Measurements from ENCODE around the gene JPH2. TPM values are rescaled to one million over a fixed set of nuclear protein-coding genes. Genes with fewer than 3 reads are reported as not detected.
A peak's percentile ranks its signal among the peaks of the same experiment; 100 is the strongest.

Gene JPH2
- total RNA-seq, 1 donor, result under 0.01 TPM

DNA sequence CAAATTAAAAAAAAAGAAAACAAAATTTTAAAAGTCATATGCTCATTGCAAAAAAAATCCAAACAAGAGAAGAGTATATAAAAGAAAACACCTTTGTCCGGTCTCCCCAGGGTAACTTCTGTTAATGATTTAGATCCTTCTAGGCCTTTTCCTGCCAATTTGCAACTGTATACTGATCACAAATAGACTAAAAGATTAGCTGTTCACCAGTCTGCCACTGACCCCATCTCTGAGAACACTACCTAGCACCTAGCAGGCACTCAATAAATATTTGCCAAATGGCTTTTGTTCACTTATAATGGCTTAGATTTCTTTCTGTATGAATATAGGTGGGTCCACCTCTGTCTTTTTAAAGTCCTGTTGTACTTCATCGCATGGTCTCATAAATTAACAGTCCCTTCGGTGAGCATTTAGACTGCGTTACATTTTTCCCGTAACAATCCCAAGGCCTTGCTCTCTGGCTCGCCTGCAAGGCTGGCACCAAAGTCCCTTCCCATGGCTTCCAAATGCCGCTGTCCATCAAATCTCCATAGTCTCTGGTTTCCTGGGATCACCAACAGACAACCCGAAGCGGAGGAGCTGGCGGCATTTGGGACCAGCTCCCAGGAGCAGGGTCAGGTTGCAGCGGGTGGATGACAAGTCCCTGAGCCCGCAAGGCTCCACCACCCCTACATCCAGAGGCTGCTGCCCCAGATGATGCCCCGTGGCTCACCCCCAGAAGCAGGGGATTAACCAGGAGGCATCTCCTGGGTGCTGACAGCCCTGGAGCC, 11.8 kb downstream of the JPH2 start:
- H3K4me3 ChIP-seq (ENCODE audit: low read depth, low read length), result no peak overlapping the region
- no peak for DNase-seq (ENCODE audit: low read depth)
- TF ChIP-seq, protein P1, sequence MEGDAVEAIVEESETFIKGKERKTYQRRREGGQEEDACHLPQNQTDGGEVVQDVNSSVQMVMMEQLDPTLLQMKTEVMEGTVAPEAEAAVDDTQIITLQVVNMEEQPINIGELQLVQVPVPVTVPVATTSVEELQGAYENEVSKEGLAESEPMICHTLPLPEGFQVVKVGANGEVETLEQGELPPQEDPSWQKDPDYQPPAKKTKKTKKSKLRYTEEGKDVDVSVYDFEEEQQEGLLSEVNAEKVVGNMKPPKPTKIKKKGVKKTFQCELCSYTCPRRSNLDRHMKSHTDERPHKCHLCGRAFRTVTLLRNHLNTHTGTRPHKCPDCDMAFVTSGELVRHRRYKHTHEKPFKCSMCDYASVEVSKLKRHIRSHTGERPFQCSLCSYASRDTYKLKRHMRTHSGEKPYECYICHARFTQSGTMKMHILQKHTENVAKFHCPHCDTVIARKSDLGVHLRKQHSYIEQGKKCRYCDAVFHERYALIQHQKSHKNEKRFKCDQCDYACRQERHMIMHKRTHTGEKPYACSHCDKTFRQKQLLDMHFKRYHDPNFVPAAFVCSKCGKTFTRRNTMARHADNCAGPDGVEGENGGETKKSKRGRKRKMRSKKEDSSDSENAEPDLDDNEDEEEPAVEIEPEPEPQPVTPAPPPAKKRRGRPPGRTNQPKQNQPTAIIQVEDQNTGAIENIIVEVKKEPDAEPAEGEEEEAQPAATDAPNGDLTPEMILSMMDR (IDR thresholded peaks at IDR 0.05; ENCODE audit: insufficient read depth, low read length), result no peak

DNA sequence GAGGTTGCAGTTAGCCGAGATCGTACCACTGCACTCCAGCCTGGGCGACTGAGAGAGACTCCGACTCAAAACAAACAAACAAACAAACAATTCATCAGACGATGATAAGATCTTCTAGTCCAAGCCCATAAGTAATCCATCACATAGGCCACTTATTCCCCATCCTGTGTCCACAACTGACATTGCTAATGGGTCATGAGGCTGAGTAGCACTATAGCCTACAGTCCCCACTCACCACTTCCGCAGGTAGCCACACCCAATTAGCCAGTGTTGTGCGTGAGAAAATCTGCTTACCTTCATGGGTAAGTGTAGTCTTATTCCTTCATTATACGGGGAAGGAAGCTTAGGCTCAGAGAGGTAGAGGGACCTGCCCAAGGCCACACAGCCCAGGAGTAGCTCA, 13.1 kb downstream of the JPH2 start:
- no peak overlapping the region for H3K4me3 ChIP-seq (ENCODE audit: low read depth, low read length)
- TF ChIP-seq, protein P1 (IDR thresholded peaks at IDR 0.05; ENCODE audit: insufficient read depth, low read length), result no peak

DNA sequence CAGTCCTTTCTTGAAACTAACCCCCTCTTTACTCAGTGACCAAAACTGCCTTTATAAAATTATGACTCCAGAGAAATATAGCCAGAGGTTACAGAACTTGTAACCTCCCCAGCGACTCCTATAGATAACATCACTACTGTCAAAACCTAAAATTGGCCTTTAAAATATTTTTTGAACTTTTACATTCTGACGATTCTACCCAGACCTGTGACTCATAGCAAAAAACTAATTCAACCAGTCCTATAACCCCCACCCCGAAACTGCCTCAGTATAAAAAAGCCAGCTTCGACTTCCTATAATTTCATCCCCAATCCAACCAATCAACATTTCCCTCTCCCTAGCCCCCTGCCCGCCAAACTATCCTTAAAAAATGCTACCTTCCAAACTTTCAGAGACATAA, 13.9 kb downstream of the JPH2 start:
- no peak overlapping the region for H3K4me3 ChIP-seq (ENCODE audit: low read depth, low read length)
- DNase-seq (ENCODE audit: low read depth), result no peak
- TF ChIP-seq, protein P1 (IDR thresholded peaks at IDR 0.05; ENCODE audit: insufficient read depth, low read length), result no peak

More for the DNA sequence above, 13.1 kb downstream of the JPH2 start:
- no peak for DNase-seq (ENCODE audit: low read depth)

DNA sequence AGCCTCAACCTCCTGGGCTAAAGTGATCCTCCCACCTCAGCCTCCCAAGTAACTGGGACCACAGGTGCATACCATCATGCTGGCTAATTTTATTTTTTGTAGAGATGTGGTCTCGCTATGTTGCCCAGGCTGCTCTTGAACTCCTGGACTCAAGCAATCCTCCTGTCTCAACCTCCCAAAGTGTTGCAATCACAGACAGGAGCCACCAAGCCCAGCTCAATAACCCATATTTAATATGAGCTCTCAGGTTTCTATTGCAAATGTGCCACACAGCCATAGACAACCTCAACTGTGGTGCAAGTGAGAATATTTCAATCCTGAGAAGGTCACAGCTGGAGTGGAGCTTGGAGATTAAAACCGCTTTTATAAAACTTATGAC, 14.4 kb downstream of the JPH2 start:
- no peak overlapping the region for H3K4me3 ChIP-seq (ENCODE audit: low read depth, low read length)
- TF ChIP-seq, protein P1 (IDR thresholded peaks at IDR 0.05; ENCODE audit: insufficient read depth, low read length), result no peak
- DNase-seq (ENCODE audit: low read depth), result no peak

DNA sequence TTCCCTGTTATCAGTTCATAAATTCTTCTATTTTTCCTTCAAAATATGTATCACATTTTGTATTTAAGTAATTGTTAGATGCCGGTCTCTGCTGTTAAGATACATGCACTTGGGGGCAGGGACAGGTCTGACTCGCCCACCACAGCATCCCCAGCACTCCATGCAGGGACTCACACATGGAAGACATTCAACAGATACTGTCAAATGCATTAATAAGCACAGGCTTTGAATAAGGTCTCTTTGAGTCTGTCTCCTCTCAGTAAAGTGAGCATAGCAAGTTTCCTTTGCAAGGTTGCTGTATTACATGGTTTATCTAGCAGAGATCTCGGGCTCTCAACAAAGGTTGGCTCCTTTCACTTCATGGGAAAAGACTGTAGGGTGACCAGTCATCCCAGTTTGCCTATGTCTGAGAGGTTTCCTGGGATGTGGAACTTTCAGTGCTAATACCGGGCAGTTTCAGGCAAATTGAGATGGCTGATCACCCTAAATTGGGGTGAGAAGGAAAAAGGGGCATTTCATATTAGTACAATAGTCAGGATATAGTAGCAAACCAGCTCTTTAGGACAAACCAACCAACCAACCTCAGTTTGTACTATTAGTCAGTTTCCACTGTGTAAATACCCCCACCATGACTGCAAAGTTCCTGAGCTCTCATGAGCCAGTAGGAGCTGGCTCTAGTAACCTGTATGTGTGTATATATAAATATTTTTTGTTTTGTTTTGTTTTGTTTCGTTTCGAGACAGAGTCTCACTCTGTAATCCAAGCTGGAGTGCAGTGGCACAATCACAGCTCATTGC, 15.0 kb downstream of the JPH2 start:
- TF ChIP-seq, protein P1 (IDR thresholded peaks at IDR 0.05; ENCODE audit: insufficient read depth, low read length), result no peak
- H3K4me3 ChIP-seq (ENCODE audit: low read depth, low read length), result no peak overlapping the region
- no peak for DNase-seq (ENCODE audit: low read depth)

DNA sequence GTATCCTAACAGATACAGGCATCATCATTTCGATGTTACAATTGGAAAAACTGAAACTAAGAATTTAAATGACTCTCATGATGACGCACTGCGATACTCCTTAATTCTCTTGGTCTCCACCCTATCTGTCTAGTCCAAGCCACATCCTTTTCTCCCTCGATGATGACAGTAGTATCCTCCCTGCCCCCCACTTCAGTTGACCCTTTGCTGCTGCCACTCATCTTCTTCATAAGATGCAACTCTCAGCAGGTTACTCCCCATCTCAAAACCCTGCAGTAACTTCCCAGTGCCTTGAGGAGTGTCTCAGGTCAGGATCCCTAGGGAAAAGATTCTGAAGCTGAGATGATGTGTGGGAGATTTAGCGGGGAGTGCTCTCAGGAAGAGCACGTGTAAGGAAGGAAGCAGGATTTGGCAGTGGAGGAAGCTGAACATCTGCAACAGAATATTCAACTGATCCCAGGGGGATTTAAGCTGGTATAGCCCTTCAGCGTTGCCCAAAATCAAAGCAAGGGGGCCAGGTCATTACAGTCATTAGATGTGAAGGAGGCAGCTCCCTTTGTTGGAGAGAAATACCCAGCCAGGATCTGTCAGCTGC, 16.1 kb downstream of the JPH2 start:
- DNase-seq (ENCODE audit: low read depth), result peak; percentile 24
- H3K4me3 ChIP-seq (ENCODE audit: low read depth, low read length), result no peak overlapping the region
- TF ChIP-seq, protein P1 (IDR thresholded peaks at IDR 0.05; ENCODE audit: insufficient read depth, low read length), result no peak

Data from fibroblast of the aortic adventitia (primary cell).